CD14-positive monocyte (primary cell): Measurements from ENCODE around the gene ZNF385B. TPM values are rescaled to one million over a fixed set of nuclear protein-coding genes. Genes with fewer than 3 reads are reported as not detected.

Experiments
- DNase-seq, 3 donors: peaks; one replicate each; pipeline ENCODE4 v3.0.0-alpha.2; 2011 to 2022
- H2AFZ ChIP-seq: 2 replicates; pipeline ENCODE4 v1.6.0; 2012; ENCODE audit warnings: mild to moderate bottlenecking, low read depth, low read length, inconsistent platforms; ENCODE audit not compliant: insufficient read depth, poor library complexity, severe bottlenecking
- H3K27ac ChIP-seq, 2 donors: 1 replicate in 1 of 2; 2 replicates in 1 of 2; pipeline ENCODE4 v1.5.1; 2012 to 2013; ENCODE audit warnings: low read length in 2 of 2, control low read depth in 1 of 2, inconsistent platforms in 1 of 2, low read depth in 1 of 2, mild to moderate bottlenecking in 1 of 2
- H3K27me3 ChIP-seq, 2 donors: one replicate each; pipeline versions ENCODE4 v1.6.0 to v1.6.1; 2011 to 2013; ENCODE audit warnings: low read length in 2 of 2; ENCODE audit not compliant: control insufficient read depth in 2 of 2, insufficient read depth in 2 of 2
- H3K36me3 ChIP-seq, 2 donors: replicated peaks in 1 of 2; 1 replicate in 1 of 2; 2 replicates in 1 of 2; pipeline versions ENCODE4 v1.5.1 to v1.6.1; 2012 to 2013; ENCODE audit warnings: low read length in 2 of 2, control low read depth in 1 of 2, inconsistent platforms in 1 of 2, mild to moderate bottlenecking in 1 of 2; ENCODE audit not compliant: insufficient read depth in 2 of 2, control insufficient read depth in 1 of 2
- H3K4me1 ChIP-seq, 2 donors: 1 replicate in 1 of 2; 2 replicates in 1 of 2; pipeline versions ENCODE4 v1.5.1 to v1.6.1; 2012 to 2013; ENCODE audit warnings: low read length in 2 of 2, control low read depth in 1 of 2, inconsistent platforms in 1 of 2, mild to moderate bottlenecking in 1 of 2, moderate library complexity in 1 of 2; ENCODE audit not compliant: insufficient read depth in 2 of 2, control insufficient read depth in 1 of 2
- H3K4me2 ChIP-seq: replicated peaks from 2 replicates; pipeline ENCODE3; 2012; ENCODE audit warnings: low read length, moderate library complexity, mild to moderate bottlenecking; ENCODE audit not compliant: poor library complexity, severe bottlenecking; ENCODE audit errors: extremely low read depth
- H3K4me3 ChIP-seq, 3 experiments: fragments of 200-600 bp in 1 of 3; sonication (generic) in 1 of 3; replicated peaks in 1 of 3; 1 replicate in 2 of 3; 2 replicates in 1 of 3; pipeline ENCODE4 v1.5.1; 2011 to 2013; ENCODE audit warnings: low read length in 3 of 3, mild to moderate bottlenecking in 3 of 3, control low read depth in 2 of 3, low read depth in 2 of 3, inconsistent platforms in 1 of 3, moderate library complexity in 1 of 3
- H3K79me2 ChIP-seq: 2 replicates; pipeline ENCODE4 v1.6.0; 2012; ENCODE audit warnings: mild to moderate bottlenecking, control low read depth, inconsistent platforms, low read length, moderate library complexity; ENCODE audit not compliant: insufficient read depth
- H3K9ac ChIP-seq: 2 replicates; pipeline ENCODE4 v1.6.0; 2017; ENCODE audit warnings: low read length, mild to moderate bottlenecking; ENCODE audit not compliant: insufficient read depth, poor library complexity, severe bottlenecking
- H3K9me3 ChIP-seq, 2 donors: replicated peaks in 1 of 2; 1 replicate in 1 of 2; 2 replicates in 1 of 2; pipeline versions ENCODE4 v1.5.1 to v1.6.1; 2012 to 2013; ENCODE audit warnings: low read length in 2 of 2, control low read depth in 1 of 2; ENCODE audit not compliant: control insufficient read depth in 1 of 2, insufficient read depth in 1 of 2
- H4K20me1 ChIP-seq: 2 replicates; pipeline ENCODE4 v1.6.0; 2012; ENCODE audit warnings: mild to moderate bottlenecking, low read length, control low read depth, moderate library complexity; ENCODE audit not compliant: insufficient read depth
- H3K27ac Mint-ChIP-seq, 7 donors: one replicate each; pipeline ENCODE4 v1.8.0; 2020; ENCODE audit warnings: mild to moderate bottlenecking in 7 of 7, mixed read lengths in 7 of 7, moderate library complexity in 6 of 7, inconsistent platforms in 2 of 7
- H3K27me3 Mint-ChIP-seq, 3 donors: one replicate each; pipeline ENCODE4 v1.8.0; 2021 to 2022; ENCODE audit warnings: low read depth in 3 of 3, mild to moderate bottlenecking in 3 of 3, mixed read lengths in 3 of 3, moderate library complexity in 3 of 3, inconsistent platforms in 1 of 3
- H3K36me3 Mint-ChIP-seq, 2 donors: one replicate each; pipeline ENCODE4 v1.8.0; 2020; ENCODE audit warnings: mixed read lengths in 2 of 2, inconsistent platforms in 1 of 2, mild to moderate bottlenecking in 1 of 2
- H3K4me1 Mint-ChIP-seq: one replicate; pipeline ENCODE4 v1.8.0; 2020; ENCODE audit warnings: mild to moderate bottlenecking, mixed read lengths
- H3K4me3 Mint-ChIP-seq, 2 donors: one replicate each; pipeline ENCODE4 v1.8.0; 2020; ENCODE audit warnings: mild to moderate bottlenecking in 2 of 2, mixed read lengths in 2 of 2, moderate library complexity in 1 of 2
- H3K9me3 Mint-ChIP-seq, 7 donors: one replicate each; pipeline ENCODE4 v1.8.0; 2020 to 2022; ENCODE audit warnings: mixed read lengths in 7 of 7, mild to moderate bottlenecking in 6 of 7, moderate library complexity in 6 of 7, inconsistent platforms in 2 of 7
- WGBS: methylation state at CpG from one replicate; pipeline ENCODE4 v1.1.5; 2013; ENCODE audit warnings: missing lambda C conversion rate; ENCODE audit not compliant: insufficient coverage; 5-methylcytosine and 5-hydroxymethylcytosine counted together
- intact Hi-C, 2 donors: fragments of 100-400 bp; cut with micrococcal nuclease; formaldehyde crosslinking; loops; one replicate each; pipeline versions ENCODE4 v1.15.0 to v1.15.1; 2023
- polyA plus RNA-seq, 3 donors: library from polyadenylated mRNA; depleted of rRNA in 1 of 3; unstranded in 2 of 3; stranded (reverse) in 1 of 3; fragments of 300-500 nt in 2 of 3; fragments of >200 nt in 1 of 3; fragmentation: Illumina TruSeq in 2 of 3; gene quantifications; 1 replicate in 2 of 3; 2 replicates in 1 of 3; pipeline ENCODE4 v1.2.3, GENCODE V29; 2012 to 2021
- TF ChIP-seq, protein P1 (sequence below): fragments of 200-600 bp; IDR thresholded peaks from one replicate; pipeline ENCODE4 v1.8.0; 2022; ENCODE audit warnings: antibody characterized with exemption, mild to moderate bottlenecking

ZNF385B gene
- polyA plus RNA-seq, 3 donors: not detected

DNA sequence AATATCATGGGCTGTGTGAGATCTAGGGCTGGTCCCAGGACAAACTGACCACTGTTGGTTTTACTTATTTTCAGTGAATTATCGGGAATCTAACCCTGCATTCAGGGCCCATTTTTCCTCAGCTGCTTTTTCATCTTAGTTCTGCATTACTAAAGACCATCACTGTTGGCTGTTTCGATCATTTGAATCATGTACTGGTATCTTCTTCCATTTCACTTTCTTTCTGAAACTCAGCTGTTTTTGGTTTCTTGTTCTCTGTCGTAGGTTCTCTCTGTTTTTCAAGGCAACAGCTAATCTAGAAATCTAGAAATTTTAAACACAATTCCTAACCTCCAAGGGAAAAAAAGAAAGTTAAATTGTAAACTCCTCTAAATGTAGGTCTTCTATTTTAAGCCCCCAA lies 436.8 kb downstream of the ZNF385B start:
- Histone ChIP-seq H3K79me2 (no peaks in the 10 kb centered on the region), H3K4me2 (no peak overlapping the region), H3K9me3 (no peaks in the 10 kb centered on the region), H3K9ac (no peak overlapping the region), H3K36me3 (no peaks in the 10 kb centered on the region), H3K4me1 (no peaks in the 10 kb centered on the region), H3K27me3 (peaks cover 4 to 12% of the 10 kb centered on the region in 2 donors), H3K4me3 (no peak overlapping the region), H2AFZ (no peak overlapping the region), H4K20me1 (no peaks in the 10 kb centered on the region), H3K27ac (no peak overlapping the region)
- no peaks in the 10 kb centered on the region for H3K36me3 Mint-ChIP-seq
- no peak for DNase-seq
- TF ChIP-seq, protein P1, sequence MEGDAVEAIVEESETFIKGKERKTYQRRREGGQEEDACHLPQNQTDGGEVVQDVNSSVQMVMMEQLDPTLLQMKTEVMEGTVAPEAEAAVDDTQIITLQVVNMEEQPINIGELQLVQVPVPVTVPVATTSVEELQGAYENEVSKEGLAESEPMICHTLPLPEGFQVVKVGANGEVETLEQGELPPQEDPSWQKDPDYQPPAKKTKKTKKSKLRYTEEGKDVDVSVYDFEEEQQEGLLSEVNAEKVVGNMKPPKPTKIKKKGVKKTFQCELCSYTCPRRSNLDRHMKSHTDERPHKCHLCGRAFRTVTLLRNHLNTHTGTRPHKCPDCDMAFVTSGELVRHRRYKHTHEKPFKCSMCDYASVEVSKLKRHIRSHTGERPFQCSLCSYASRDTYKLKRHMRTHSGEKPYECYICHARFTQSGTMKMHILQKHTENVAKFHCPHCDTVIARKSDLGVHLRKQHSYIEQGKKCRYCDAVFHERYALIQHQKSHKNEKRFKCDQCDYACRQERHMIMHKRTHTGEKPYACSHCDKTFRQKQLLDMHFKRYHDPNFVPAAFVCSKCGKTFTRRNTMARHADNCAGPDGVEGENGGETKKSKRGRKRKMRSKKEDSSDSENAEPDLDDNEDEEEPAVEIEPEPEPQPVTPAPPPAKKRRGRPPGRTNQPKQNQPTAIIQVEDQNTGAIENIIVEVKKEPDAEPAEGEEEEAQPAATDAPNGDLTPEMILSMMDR: no peak
- no peak overlapping the region for H3K4me3 Mint-ChIP-seq
- intact Hi-C loops: no loop called here
- H3K4me1 Mint-ChIP-seq: peaks cover 1% of the 10 kb centered on the region
- no peak overlapping the region for H3K27ac Mint-ChIP-seq
- peaks cover 0 to 2% (median 0%) of the 10 kb centered on the region in 7 donors for H3K9me3 Mint-ChIP-seq
- WGBS: 100% methylated on average over 2 of the region's 3 CpGs
- peaks cover 9 to 15% (median 10%) of the 10 kb centered on the region in 3 donors for H3K27me3 Mint-ChIP-seq

DNA sequence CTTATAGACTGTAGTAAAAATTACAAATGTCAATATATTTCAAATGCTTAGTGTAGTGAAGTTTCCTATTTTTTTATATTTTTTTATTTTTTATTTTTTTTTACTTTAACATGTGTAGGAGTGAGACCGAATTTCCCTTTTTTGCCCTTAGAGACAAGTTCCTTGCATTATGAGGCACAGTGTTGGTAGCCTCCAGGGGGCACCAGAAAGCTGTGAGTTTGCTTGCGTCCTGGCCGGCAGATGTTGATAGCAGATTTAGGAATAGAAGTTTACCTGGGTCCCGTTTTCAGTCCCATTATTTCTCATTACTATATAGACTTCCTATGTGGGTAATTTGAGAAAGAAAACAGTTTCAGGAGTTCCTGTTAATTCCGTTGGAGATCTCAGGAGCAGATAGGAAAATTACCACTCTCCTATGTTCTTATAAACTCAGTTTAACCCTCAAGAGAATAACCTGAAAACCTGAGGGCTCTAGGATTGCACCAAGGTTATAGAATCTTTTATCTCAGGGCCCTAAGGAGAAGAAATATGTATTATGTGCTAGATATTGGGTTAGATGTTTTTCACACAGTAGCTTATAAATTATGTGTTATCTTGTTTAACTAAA lies 439.3 kb downstream of the ZNF385B start:
- no peak overlapping the region for H3K4me3 ChIP-seq
- no peaks in the 10 kb centered on the region for H3K4me1 ChIP-seq
- peaks cover 2 to 6% (median 5%) of the 10 kb centered on the region in 3 donors for H3K27me3 Mint-ChIP-seq
- H3K27ac ChIP-seq: no peak overlapping the region
- peaks cover 1% of the 10 kb centered on the region for H3K4me1 Mint-ChIP-seq
- H3K4me2 ChIP-seq: no peak overlapping the region
- H3K9me3 Mint-ChIP-seq: no peaks in the 10 kb centered on the region
- H3K27ac Mint-ChIP-seq: no peak overlapping the region
- intact Hi-C loops: no loop called here
- no CpG with 5 or more reads among the region's 5 CpGs for WGBS
- DNase-seq: peak; percentile 12 to 47 (median 44)
- no peak overlapping the region for H3K4me3 Mint-ChIP-seq
- H3K36me3 Mint-ChIP-seq: no peaks in the 10 kb centered on the region
- TF ChIP-seq, protein P1: peak; percentile 79
- H3K9ac ChIP-seq: no peak overlapping the region
- H3K79me2 ChIP-seq: no peaks in the 10 kb centered on the region
- H3K36me3 ChIP-seq: no peaks in the 10 kb centered on the region
- peaks cover 0 to 2% of the 10 kb centered on the region in 2 donors for H3K27me3 ChIP-seq
- no peak overlapping the region for H2AFZ ChIP-seq
- H3K9me3 ChIP-seq: no peaks in the 10 kb centered on the region
- no peaks in the 10 kb centered on the region for H4K20me1 ChIP-seq
